Left ventricle myocardium inferior (tissue), 1 donor: Measurements from ENCODE around the gene RBM15. TPM values are rescaled to one million over a fixed set of nuclear protein-coding genes. Genes with fewer than 3 reads are reported as not detected.

Experiments used
- DNase-seq: peaks from one replicate; pipeline ENCODE4 v3.0.0-alpha.2; 2020
- H3K27ac ChIP-seq: fragments of 200-600 bp; replicated peaks from 2 replicates; pipeline ENCODE4 v1.8.0; 2021
- H3K27me3 ChIP-seq: fragments of 200-600 bp; 2 replicates; pipeline ENCODE4 v1.8.0; 2021; ENCODE audit warnings: low read depth
- H3K36me3 ChIP-seq: fragments of 200-600 bp; 2 replicates; pipeline ENCODE4 v1.8.0; 2021
- H3K4me1 ChIP-seq: fragments of 200-600 bp; 2 replicates; pipeline ENCODE4 v1.8.0; 2021
- H3K4me3 ChIP-seq: fragments of 200-600 bp; 2 replicates; pipeline ENCODE4 v1.8.0; 2021; ENCODE audit warnings: mild to moderate bottlenecking, moderate library complexity
- H3K9me3 ChIP-seq: fragments of 200-600 bp; replicated peaks from 2 replicates; pipeline ENCODE4 v1.8.0; 2021
- intact Hi-C: fragments of 100-400 bp; cut with micrococcal nuclease; formaldehyde crosslinking; loops from one replicate; pipeline ENCODE4 v1.11.0; 2022
- total RNA-seq: library from RNA; stranded (reverse); fragmentation: NEBNext Ultra II Directional; extraction: Animal tissue kit (Norgen Biotek cat#: 25700); gene quantifications from one replicate; pipeline ENCODE4 v1.2.1, GENCODE V29; 2021
- TF ChIP-seq, protein P1 (sequence below): fragments of 200-600 bp; IDR thresholded peaks from 2 replicates; pipeline ENCODE4 v1.8.0; 2021; ENCODE audit warnings: antibody characterized with exemption, mild to moderate bottlenecking, borderline replicate concordance
- donor health status: DM: no; HTN: yes; CAD: no; lungs with severe emphysema.

RBM15 gene
- total RNA-seq, 1 donor from 2014 or later = 12.6 TPM

- intact Hi-C loops = loop anchor here (2.0 to 10.0 kb wide), 2 partner anchors 110 to 152 kb away; no protein-coding TSS in a partner anchor
- H3K36me3 ChIP-seq = no peaks in the 10 kb centered on the region
- H3K4me3 ChIP-seq = no peak overlapping the region
- no peaks in the 10 kb centered on the region for H3K9me3 ChIP-seq
- TF ChIP-seq, protein P1, sequence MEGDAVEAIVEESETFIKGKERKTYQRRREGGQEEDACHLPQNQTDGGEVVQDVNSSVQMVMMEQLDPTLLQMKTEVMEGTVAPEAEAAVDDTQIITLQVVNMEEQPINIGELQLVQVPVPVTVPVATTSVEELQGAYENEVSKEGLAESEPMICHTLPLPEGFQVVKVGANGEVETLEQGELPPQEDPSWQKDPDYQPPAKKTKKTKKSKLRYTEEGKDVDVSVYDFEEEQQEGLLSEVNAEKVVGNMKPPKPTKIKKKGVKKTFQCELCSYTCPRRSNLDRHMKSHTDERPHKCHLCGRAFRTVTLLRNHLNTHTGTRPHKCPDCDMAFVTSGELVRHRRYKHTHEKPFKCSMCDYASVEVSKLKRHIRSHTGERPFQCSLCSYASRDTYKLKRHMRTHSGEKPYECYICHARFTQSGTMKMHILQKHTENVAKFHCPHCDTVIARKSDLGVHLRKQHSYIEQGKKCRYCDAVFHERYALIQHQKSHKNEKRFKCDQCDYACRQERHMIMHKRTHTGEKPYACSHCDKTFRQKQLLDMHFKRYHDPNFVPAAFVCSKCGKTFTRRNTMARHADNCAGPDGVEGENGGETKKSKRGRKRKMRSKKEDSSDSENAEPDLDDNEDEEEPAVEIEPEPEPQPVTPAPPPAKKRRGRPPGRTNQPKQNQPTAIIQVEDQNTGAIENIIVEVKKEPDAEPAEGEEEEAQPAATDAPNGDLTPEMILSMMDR = peak; percentile 96
- H3K27ac ChIP-seq = no peak overlapping the region
- peak; percentile 80 for DNase-seq
- H3K4me1 ChIP-seq = peaks cover 51% of the 10 kb centered on the region
- H3K27me3 ChIP-seq = no peaks in the 10 kb centered on the region
These were observed 26.7 kb upstream of the RBM15 start for GRCh38 chr1:110312188-110313121.

DNA sequence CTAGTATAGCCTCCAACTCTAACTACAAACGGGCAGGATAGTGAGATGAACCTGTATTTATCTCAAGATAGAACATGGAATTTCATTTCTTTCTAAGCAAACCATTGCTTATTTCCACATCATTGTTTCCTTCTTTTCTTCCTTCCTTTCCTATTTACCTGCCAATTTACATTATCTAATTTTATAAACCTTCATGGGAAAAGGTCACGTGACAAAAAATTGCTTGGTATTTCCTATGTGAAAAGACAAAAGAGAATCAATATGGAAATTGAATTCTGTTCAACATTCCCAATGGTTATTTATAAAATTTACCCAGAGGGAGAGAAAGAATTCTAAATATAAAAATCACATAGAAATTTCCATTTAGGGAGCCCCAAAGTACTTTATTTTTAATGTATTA, 22.4 kb upstream of the RBM15 start:
- DNase-seq = no peak
- intact Hi-C loops = loop anchor here (10.0 kb wide), 1 partner anchor 148 kb away; no protein-coding TSS in a partner anchor

DNA sequence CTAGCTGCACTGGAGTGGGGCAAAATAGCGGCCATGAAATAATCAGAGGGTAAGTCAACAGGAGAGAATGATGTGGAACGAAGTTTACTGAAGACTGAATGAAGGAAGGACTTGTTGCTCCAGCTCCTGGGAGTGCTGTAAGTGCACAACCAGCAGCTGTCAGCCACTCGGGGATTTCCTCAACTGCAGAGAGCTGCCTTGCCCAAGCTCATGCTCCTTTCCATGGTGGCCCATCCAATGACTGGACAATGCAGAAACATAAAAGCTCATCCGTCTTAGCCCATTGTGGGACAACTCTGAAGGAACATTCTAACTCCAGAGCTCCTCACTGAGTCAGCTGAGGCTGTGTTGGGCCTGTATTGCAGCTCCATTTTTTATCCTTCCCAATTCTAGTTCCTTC, 21.1 kb upstream of the RBM15 start:
- no peaks in the 10 kb centered on the region for H3K36me3 ChIP-seq
- H3K27me3 ChIP-seq = no peaks in the 10 kb centered on the region
- H3K4me1 ChIP-seq = peaks cover 1% of the 10 kb centered on the region
- no peak for DNase-seq
- intact Hi-C loops = loop anchor here (10.0 kb wide), 1 partner anchor 147 kb away; no protein-coding TSS in a partner anchor
- no peak overlapping the region for H3K4me3 ChIP-seq
- H3K27ac ChIP-seq = no peak overlapping the region
- H3K9me3 ChIP-seq = no peaks in the 10 kb centered on the region
- TF ChIP-seq, protein P1 = no peak

More for the DNA sequence above, 22.4 kb upstream of the RBM15 start:
- no peaks in the 10 kb centered on the region for H3K27me3 ChIP-seq
- TF ChIP-seq, protein P1 = no peak
- no peak overlapping the region for H3K4me3 ChIP-seq
- H3K9me3 ChIP-seq = no peaks in the 10 kb centered on the region
- no peaks in the 10 kb centered on the region for H3K36me3 ChIP-seq
- H3K27ac ChIP-seq = no peak overlapping the region
- H3K4me1 ChIP-seq = peaks cover 12% of the 10 kb centered on the region

- DNase-seq = no peak
- Histone ChIP-seq H3K9me3 (no peaks in the 10 kb centered on the region), H3K4me1 (no peaks in the 10 kb centered on the region), H3K36me3 (no peaks in the 10 kb centered on the region), H3K4me3 (no peak overlapping the region), H3K27ac (no peak overlapping the region), H3K27me3 (no peaks in the 10 kb centered on the region)
- TF ChIP-seq, protein P1 = no peak
- intact Hi-C loops = loop anchor here (10.0 kb wide), 1 partner anchor 145 kb away; no protein-coding TSS in a partner anchor
These were observed 19.6 kb upstream of the RBM15 start for GRCh38 chr1:110319332-110320167.

DNA sequence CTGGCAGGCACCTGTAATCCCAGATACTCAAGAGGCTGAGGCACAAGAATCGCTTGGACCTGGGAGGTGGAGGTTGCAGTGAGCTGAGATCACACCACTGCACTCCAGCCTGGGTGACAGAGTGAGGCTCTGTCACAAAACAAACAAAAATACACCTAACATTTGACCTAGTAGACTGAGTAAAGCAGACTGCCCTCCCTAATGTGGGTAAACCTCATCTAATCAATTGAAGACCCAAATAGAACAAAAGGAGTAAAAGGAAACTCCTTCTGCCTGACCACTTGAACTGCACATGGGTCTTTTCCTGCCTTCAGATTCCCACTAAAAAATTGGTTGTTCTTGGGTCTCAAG, 19.0 kb upstream of the RBM15 start:
- DNase-seq = no peak
- Histone ChIP-seq H3K4me3 (no peak overlapping the region), H3K27me3 (no peaks in the 10 kb centered on the region), H3K4me1 (no peaks in the 10 kb centered on the region), H3K36me3 (no peaks in the 10 kb centered on the region), H3K27ac (no peak overlapping the region), H3K9me3 (no peaks in the 10 kb centered on the region)
- intact Hi-C loops = no loop called here
- TF ChIP-seq, protein P1 = no peak
